CD4-positive, alpha-beta memory T cell (primary cell): Measurements from ENCODE around the gene MACROD2. TPM values are rescaled to one million over a fixed set of nuclear protein-coding genes. Genes with fewer than 3 reads are reported as not detected.
A peak's percentile ranks its signal among the peaks of the same experiment; 100 is the strongest.

Experiments
- CTCF ChIA-PET: fragments of 350-600 bp; sonication (Branson Sonifier 250); formaldehyde crosslinking; loops from one replicate; lab custom pipeline; 2021; ENCODE audit warnings: inconsistent platforms; ENCODE audit not compliant: partially characterized antibody; lab: Charles Lee
- POLR2A ChIA-PET: fragments of 350-600 bp; sonication (Branson Sonifier 250); formaldehyde crosslinking; loops from one replicate; lab custom pipeline; 2021; ENCODE audit not compliant: partially characterized antibody; lab: Charles Lee
- DNase-seq, 5 donors: peaks; one replicate each; pipeline versions ENCODE4 v3.0.0 to v3.0.0-alpha.2; 2020 to 2022; ENCODE audit warnings: mixed read lengths in 1 of 5
- H3K27ac ChIP-seq: one replicate; pipeline ENCODE4 v1.7.0; 2013; ENCODE audit warnings: low read depth, low read length
- H3K27me3 ChIP-seq: 2 replicates; pipeline ENCODE4 v1.7.0; 2013; ENCODE audit warnings: mild to moderate bottlenecking, low read length, moderate library complexity; ENCODE audit not compliant: insufficient read depth
- H3K36me3 ChIP-seq: 2 replicates; pipeline ENCODE4 v1.7.0; 2013; ENCODE audit warnings: mild to moderate bottlenecking, low read length, moderate library complexity; ENCODE audit not compliant: insufficient read depth
- H3K4me1 ChIP-seq: 2 replicates; pipeline ENCODE4 v1.7.0; 2013; ENCODE audit warnings: mild to moderate bottlenecking, low read length, moderate library complexity; ENCODE audit not compliant: insufficient read depth
- H3K4me3 ChIP-seq, 2 donors: one replicate each; pipeline ENCODE4 v1.7.0; 2013; ENCODE audit warnings: low read length in 2 of 2, mild to moderate bottlenecking in 1 of 2
- H3K9me3 ChIP-seq, 2 donors: one replicate each; pipeline ENCODE4 v1.7.0; 2013; ENCODE audit warnings: low read length in 2 of 2, control low read depth in 1 of 2; ENCODE audit not compliant: control insufficient read depth in 1 of 2
- H3K27ac Mint-ChIP-seq, 7 donors: one replicate each; pipeline ENCODE4 v1.8.0; 2020 to 2021; ENCODE audit warnings: mixed read lengths in 7 of 7, mild to moderate bottlenecking in 6 of 7, inconsistent platforms in 3 of 7, moderate library complexity in 3 of 7
- H3K27me3 Mint-ChIP-seq, 2 donors: one replicate each; pipeline ENCODE4 v1.8.0; 2020 to 2021; ENCODE audit warnings: mixed read lengths in 2 of 2
- H3K36me3 Mint-ChIP-seq, 2 donors: one replicate each; pipeline ENCODE4 v1.8.0; 2020 to 2021; ENCODE audit warnings: mixed read lengths in 2 of 2, inconsistent platforms in 1 of 2, mild to moderate bottlenecking in 1 of 2
- H3K4me1 Mint-ChIP-seq, 4 donors: one replicate each; pipeline ENCODE4 v1.8.0; 2020 to 2021; ENCODE audit warnings: mixed read lengths in 4 of 4, mild to moderate bottlenecking in 1 of 4
- H3K4me3 Mint-ChIP-seq, 8 donors: one replicate each; pipeline ENCODE4 v1.8.0; 2020 to 2021; ENCODE audit warnings: mixed read lengths in 8 of 8, mild to moderate bottlenecking in 7 of 8, moderate library complexity in 6 of 8, inconsistent platforms in 3 of 8
- H3K9me3 Mint-ChIP-seq, 8 donors: one replicate each; pipeline ENCODE4 v1.8.0; 2020 to 2021; ENCODE audit warnings: mixed read lengths in 8 of 8, mild to moderate bottlenecking in 5 of 8, inconsistent platforms in 3 of 8, moderate library complexity in 1 of 8
- intact Hi-C: fragments of 100-400 bp; cut with micrococcal nuclease; formaldehyde crosslinking; loops from one replicate; pipeline ENCODE4 v1.15.1; 2023
- polyA plus RNA-seq, 2 donors: library from polyadenylated mRNA; unstranded; fragments of 300-500 nt; fragmentation: Illumina TruSeq; gene quantifications; one replicate each; pipeline ENCODE4 v1.2.3, GENCODE V29; 2021
- total RNA-seq, 2 experiments: library from RNA; stranded (reverse); gene quantifications; one replicate each; pipeline ENCODE4 v1.2.3, GENCODE V29; 2021

The MACROD2 gene
- total and polyA plus RNA-seq, 4 experiments from 2014 or later: not detected

DNA sequence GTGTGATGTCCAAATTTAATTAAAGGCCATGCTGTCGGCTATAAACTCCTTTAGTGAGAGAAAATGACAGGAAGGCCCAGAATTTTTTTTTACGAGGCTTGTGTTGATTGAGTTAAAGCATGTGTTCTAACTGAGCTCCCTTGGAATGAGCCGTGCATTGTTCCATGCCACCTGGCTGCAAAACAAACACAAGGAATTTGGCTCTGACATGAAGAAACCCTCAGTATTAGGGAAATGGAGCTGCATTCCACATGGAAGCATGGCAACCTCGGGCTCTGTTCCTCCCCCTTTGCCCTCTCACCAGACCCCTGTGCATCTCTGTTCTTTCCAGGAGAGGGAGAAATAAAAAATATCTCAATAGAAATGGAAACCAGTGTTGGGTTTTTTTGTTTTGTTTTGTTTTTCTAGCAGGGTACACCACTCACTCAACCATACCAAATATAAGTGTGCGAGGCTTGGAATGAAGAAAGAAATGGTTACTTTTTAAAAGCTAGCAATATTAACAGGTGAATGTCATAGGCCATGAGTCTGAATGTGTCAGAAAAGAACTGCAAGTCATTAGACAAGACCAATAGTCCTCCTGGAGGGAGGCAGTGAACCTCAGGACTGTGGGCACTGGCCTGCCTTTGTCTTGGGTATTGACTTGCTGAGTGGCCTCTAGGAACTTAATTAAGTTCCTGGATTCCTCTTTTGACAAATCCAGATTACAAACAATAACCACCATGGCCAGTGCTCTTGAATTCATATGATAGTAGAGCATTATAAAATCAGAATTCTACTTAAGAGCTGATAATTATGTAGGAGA, 1642.8 kb downstream of the MACROD2 start:
- no peaks in the 10 kb centered on the region for H3K27me3 ChIP-seq
- no peak for DNase-seq
- H3K36me3 Mint-ChIP-seq: no peaks in the 10 kb centered on the region
- intact Hi-C loops: no loop called here
- no peaks in the 10 kb centered on the region for H3K4me1 ChIP-seq
- H3K27ac Mint-ChIP-seq: no peak overlapping the region
- H3K4me3 Mint-ChIP-seq: no peak overlapping the region
- H3K36me3 ChIP-seq: no peaks in the 10 kb centered on the region
- H3K4me1 Mint-ChIP-seq: no peaks in the 10 kb centered on the region
- H3K27ac ChIP-seq: no peak overlapping the region
- ChIA-PET POLR2A (no interaction called here), CTCF (no interaction called here)
- peaks cover 0 to 2% of the 10 kb centered on the region in 2 donors for H3K27me3 Mint-ChIP-seq
- no peaks in the 10 kb centered on the region for H3K9me3 ChIP-seq
- peaks cover 0 to 26% (median 3%) of the 10 kb centered on the region in 8 donors for H3K9me3 Mint-ChIP-seq
- no peak overlapping the region for H3K4me3 ChIP-seq

DNA sequence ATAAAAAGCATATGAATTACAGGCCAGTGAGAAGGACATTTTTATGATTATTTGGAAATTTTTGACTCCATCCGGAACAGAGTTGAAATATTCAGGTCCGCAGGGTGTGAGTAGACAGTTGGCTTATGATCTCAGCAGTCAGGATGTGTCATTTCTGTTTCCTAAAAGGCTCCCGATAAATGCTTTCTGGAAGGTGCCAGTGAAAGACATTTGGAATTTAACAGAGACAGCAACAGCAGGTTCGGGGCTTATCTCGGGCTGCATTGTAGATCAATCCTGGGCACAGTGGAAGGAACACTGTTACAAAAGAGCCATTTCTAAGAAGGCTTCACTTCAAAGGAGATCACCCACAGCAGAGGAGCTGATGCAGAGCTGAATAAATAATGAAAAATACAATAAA, 1643.5 kb downstream of the MACROD2 start:
- intact Hi-C loops: no loop called here
- Histone ChIP-seq H3K4me1 (no peaks in the 10 kb centered on the region), H3K36me3 (no peaks in the 10 kb centered on the region), H3K9me3 (no peaks in the 10 kb centered on the region), H3K27me3 (no peaks in the 10 kb centered on the region), H3K27ac (no peak overlapping the region), H3K4me3 (no peak overlapping the region)
- ChIA-PET POLR2A (no interaction called here), CTCF (no interaction called here)
- Mint-ChIP-seq H3K4me3 (no peak overlapping the region), H3K27ac (no peak overlapping the region), H3K36me3 (no peaks in the 10 kb centered on the region), H3K9me3 (peaks cover 0 to 26% (median 3%) of the 10 kb centered on the region in 8 donors), H3K27me3 (peaks cover 0 to 2% of the 10 kb centered on the region in 2 donors), H3K4me1 (no peaks in the 10 kb centered on the region)
- DNase-seq: no peak

DNA sequence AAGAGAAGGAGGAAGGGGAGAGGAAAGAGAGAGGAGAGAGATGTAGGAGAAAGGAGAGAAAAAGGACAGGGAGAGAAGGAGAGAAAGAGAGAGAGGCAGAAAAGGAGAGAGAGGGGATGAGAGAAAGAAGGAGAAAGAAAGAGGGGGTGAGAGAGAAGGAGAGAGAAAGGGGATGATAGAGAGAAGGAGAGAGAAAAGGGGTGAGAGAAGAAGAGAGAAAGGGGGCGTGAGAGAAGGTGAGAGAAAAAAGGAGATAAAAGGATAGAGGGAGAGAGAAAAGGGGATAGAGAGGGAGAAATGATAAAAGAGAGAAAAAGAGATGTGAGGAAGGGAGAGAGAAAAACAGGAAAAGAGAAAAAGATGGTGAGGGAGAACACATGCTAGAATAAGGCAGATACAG, 1644.5 kb downstream of the MACROD2 start:
- DNase-seq: no peak
- no peaks in the 10 kb centered on the region for H3K36me3 Mint-ChIP-seq
- H3K4me1 Mint-ChIP-seq: no peaks in the 10 kb centered on the region
- H3K4me3 Mint-ChIP-seq: no peak overlapping the region
- H3K27ac Mint-ChIP-seq: peak overlapping the region in 1 of 7 donors; percentile 54
- POLR2A ChIA-PET: no interaction called here
- Histone ChIP-seq H3K27me3 (no peaks in the 10 kb centered on the region), H3K27ac (no peak overlapping the region), H3K9me3 (no peaks in the 10 kb centered on the region), H3K4me1 (no peaks in the 10 kb centered on the region), H3K36me3 (no peaks in the 10 kb centered on the region), H3K4me3 (no peak overlapping the region)
- CTCF ChIA-PET: no interaction called here
- H3K27me3 Mint-ChIP-seq: peaks cover 0 to 2% of the 10 kb centered on the region in 2 donors
- intact Hi-C loops: no loop called here
- H3K9me3 Mint-ChIP-seq: peaks cover 0 to 26% (median 4%) of the 10 kb centered on the region in 8 donors

DNA sequence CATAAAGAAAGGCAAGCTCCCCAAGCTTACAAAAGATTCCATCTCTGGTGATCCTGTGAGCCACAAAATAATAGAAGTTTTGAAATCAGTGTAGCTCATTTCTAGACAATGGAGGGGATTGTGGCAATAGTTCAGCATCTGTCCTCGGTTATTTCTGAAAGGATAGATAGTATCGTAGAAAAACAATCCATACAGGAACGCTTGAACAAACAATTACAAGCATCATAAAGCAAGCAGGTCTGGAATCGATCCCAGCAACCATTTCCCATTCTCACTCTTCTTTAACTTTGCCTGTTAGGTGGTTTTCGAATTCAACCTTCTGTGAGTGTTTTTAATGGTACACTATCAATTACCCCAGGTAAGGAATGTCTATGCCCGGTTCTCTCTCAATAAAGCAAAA, 1646.8 kb downstream of the MACROD2 start:
- H3K36me3 Mint-ChIP-seq: no peaks in the 10 kb centered on the region
- H3K27me3 ChIP-seq: no peaks in the 10 kb centered on the region
- no peak overlapping the region for H3K27ac ChIP-seq
- CTCF ChIA-PET: no interaction called here
- peaks cover 0 to 2% of the 10 kb centered on the region in 2 donors for H3K27me3 Mint-ChIP-seq
- no peak overlapping the region for H3K27ac Mint-ChIP-seq
- DNase-seq: no peak
- no peaks in the 10 kb centered on the region for H3K4me1 Mint-ChIP-seq
- H3K9me3 Mint-ChIP-seq: peaks cover 0 to 18% (median 4%) of the 10 kb centered on the region in 8 donors
- H3K4me1 ChIP-seq: no peaks in the 10 kb centered on the region
- H3K9me3 ChIP-seq: no peaks in the 10 kb centered on the region
- intact Hi-C loops: no loop called here
- H3K4me3 Mint-ChIP-seq: no peak overlapping the region
- POLR2A ChIA-PET: no interaction called here
- no peak overlapping the region for H3K4me3 ChIP-seq
- no peaks in the 10 kb centered on the region for H3K36me3 ChIP-seq

DNA sequence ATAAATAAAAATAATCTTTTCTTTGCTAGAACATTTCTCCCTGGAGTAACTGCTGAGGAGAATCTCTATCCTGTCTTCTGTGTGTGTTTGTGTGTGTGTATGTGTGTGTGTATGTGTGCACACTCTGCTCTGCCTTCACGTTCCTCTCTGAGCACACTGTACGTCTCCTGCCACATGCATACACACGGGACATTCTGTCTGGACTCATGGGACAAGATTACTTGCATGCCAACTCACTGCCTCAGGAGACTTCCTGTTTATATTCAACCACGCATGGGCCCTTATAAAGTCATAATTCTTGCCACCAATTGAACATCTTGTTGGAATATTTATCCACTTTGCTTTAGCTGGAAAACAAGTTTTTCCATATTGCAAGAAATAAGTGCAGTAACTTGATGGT, 1647.4 kb downstream of the MACROD2 start:
- peaks cover 0 to 17% (median 5%) of the 10 kb centered on the region in 8 donors for H3K9me3 Mint-ChIP-seq
- no peaks in the 10 kb centered on the region for H3K36me3 Mint-ChIP-seq
- H3K27me3 Mint-ChIP-seq: peaks cover 0 to 2% of the 10 kb centered on the region in 2 donors
- Histone ChIP-seq H3K27ac (no peak overlapping the region), H3K36me3 (no peaks in the 10 kb centered on the region), H3K9me3 (no peaks in the 10 kb centered on the region), H3K27me3 (no peaks in the 10 kb centered on the region), H3K4me1 (no peaks in the 10 kb centered on the region), H3K4me3 (no peak overlapping the region)
- no peak overlapping the region for H3K27ac Mint-ChIP-seq
- no peaks in the 10 kb centered on the region for H3K4me1 Mint-ChIP-seq
- no peak for DNase-seq
- no peak overlapping the region for H3K4me3 Mint-ChIP-seq
- intact Hi-C loops: no loop called here
- POLR2A ChIA-PET: no interaction called here
- CTCF ChIA-PET: no interaction called here

DNA sequence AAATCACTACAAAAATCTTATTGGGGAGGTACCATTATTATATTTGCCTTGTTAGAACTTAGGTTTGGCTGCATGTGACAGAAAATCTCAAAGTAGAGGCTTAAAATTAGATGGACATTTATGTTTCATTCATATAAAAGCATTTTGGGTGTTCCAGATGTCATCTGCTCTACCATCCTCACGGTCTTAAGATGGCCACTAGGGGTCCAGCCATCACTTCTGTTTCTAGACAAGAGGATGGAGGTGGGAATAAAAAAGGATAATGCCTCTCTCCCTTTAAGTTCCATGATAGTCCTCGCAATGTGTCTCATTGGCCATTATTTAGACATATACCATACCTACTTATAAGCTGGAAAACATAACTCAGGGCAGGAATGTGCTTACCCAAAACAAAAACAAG, 1648.4 kb downstream of the MACROD2 start:
- H3K27ac Mint-ChIP-seq: no peak overlapping the region
- H3K4me3 ChIP-seq: no peak overlapping the region
- H3K4me1 ChIP-seq: no peaks in the 10 kb centered on the region
- H3K36me3 Mint-ChIP-seq: no peaks in the 10 kb centered on the region
- H3K9me3 Mint-ChIP-seq: peaks cover 4 to 12% (median 8%) of the 10 kb centered on the region in 8 donors
- no peaks in the 10 kb centered on the region for H3K36me3 ChIP-seq
- H3K27ac ChIP-seq: no peak overlapping the region
- no peak for DNase-seq
- ChIA-PET CTCF (no interaction called here), POLR2A (no interaction called here)
- intact Hi-C loops: no loop called here
- no peak overlapping the region for H3K4me3 Mint-ChIP-seq
- no peaks in the 10 kb centered on the region for H3K4me1 Mint-ChIP-seq
- H3K27me3 Mint-ChIP-seq: peaks cover 0 to 1% of the 10 kb centered on the region in 2 donors
- H3K9me3 ChIP-seq: no peaks in the 10 kb centered on the region
- no peaks in the 10 kb centered on the region for H3K27me3 ChIP-seq

DNA sequence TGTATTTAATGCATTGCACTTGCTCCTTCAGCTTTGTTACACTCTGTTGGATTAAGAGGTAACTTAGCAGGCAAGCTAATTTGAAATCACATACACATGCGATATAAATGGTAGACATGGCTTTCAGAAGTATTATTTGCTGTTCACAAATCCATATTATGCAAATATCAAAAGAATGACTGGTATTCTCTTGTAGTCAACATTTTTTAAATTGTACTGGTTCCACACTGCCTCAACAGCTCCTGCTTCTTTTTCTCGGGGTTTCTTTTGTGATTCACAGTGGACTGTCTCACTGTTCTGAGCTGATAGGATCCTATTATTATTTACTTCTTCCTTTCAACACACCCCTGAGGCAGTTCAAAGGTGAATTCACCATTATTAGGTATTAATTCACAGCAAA, 1650.5 kb downstream of the MACROD2 start:
- Mint-ChIP-seq H3K4me1 (no peaks in the 10 kb centered on the region), H3K9me3 (peaks cover 4 to 10% (median 6%) of the 10 kb centered on the region in 8 donors), H3K27me3 (no peaks in the 10 kb centered on the region), H3K36me3 (no peaks in the 10 kb centered on the region), H3K4me3 (no peak overlapping the region), H3K27ac (no peak overlapping the region)
- intact Hi-C loops: no loop called here
- Histone ChIP-seq H3K27ac (no peak overlapping the region), H3K9me3 (no peaks in the 10 kb centered on the region), H3K4me3 (no peak overlapping the region), H3K36me3 (no peaks in the 10 kb centered on the region), H3K4me1 (no peaks in the 10 kb centered on the region), H3K27me3 (no peaks in the 10 kb centered on the region)
- POLR2A ChIA-PET: no interaction called here
- no peak for DNase-seq
- CTCF ChIA-PET: no interaction called here
